Measurements from ENCODE around the gene SMC3. TPM values are rescaled to one million over a fixed set of nuclear protein-coding genes. Genes with fewer than 3 reads are reported as not detected.

Gene SMC3
- 10 to 100 TPM; 36.6 to 38.5 (median 37.8) TPM for total RNA-seq
- total RNA-seq (2013) = 48.1 TPM

GRCh38 chr10:110567201-110568054, at the start of gene SMC3:
SMC3 (plus strand) TSS chr10:110567695; CDS start chr10:110567817, 122 bp downstream.
- H3K27ac Mint-ChIP-seq = peak within 1 kb of the TSS; percentile 96 to 99
- WGBS (ENCODE audit: insufficient coverage) = under 1% methylated on average over 64 of the region's 64 CpGs
- Histone ChIP-seq H3K27ac (ENCODE audit: low read length) (peak within 1 kb of the TSS; percentile 75), H3K4me3 (ENCODE audit: low read length) (peak within 1 kb of the TSS; percentile 64), H3K9me3 (ENCODE audit: control insufficient read depth, insufficient read depth, low read length) (no peaks in the 10 kb centered on the region), H3K36me3 (ENCODE audit: control insufficient read depth, insufficient read depth, low read length) (no peaks in the 10 kb centered on the region), H3K27me3 (ENCODE audit: control insufficient read depth, insufficient read depth, low read length) (no peaks in the 10 kb centered on the region), H3K4me1 (ENCODE audit: control insufficient read depth, insufficient read depth, low read length) (peaks cover 12% of the 10 kb centered on the region)
- intact Hi-C loops (cut with micrococcal nuclease) = loop anchor here (1.0 to 5.0 kb wide), 3 partner anchors 63 to 430 kb away; no protein-coding TSS in a partner anchor
- H3K36me3 Mint-ChIP-seq = no peaks in the 10 kb centered on the region
- peak; percentile 86 to 94 (median 87) for ATAC-seq
- H3K4me3 Mint-ChIP-seq = peak within 1 kb of the TSS; percentile 94
- no peak for TF ChIP-seq CTCF (IDR thresholded peaks at IDR 0.05)
- peak; percentile 90 to 95 for DNase-seq
- H3K27me3 Mint-ChIP-seq (ENCODE audit: low read depth in 2 of 2) = peaks cover 13 to 16% of the 10 kb centered on the region in 2 donors
- H3K4me1 Mint-ChIP-seq = peaks cover 40 to 41% of the 10 kb centered on the region in 2 donors
- H3K9me3 Mint-ChIP-seq = no peaks in the 10 kb centered on the region

GRCh38 chr10:110522365-110522988, 45.0 kb upstream of the SMC3 start:
- no peaks in the 10 kb centered on the region for H3K27me3 ChIP-seq (ENCODE audit: control insufficient read depth, insufficient read depth, low read length)
- peak overlapping the region in 1 of 2 donors; percentile 11 for H3K27ac Mint-ChIP-seq
- intact Hi-C loops (cut with micrococcal nuclease) = no loop called here
- H3K4me3 ChIP-seq (ENCODE audit: low read length) = no peak overlapping the region
- no peak for DNase-seq
- WGBS (ENCODE audit: insufficient coverage) = 89% methylated on average over 4 of the region's 4 CpGs
- no peaks in the 10 kb centered on the region for H3K9me3 ChIP-seq (ENCODE audit: control insufficient read depth, insufficient read depth, low read length)
- TF ChIP-seq CTCF (IDR thresholded peaks at IDR 0.05) = no peak
- no peaks in the 10 kb centered on the region for H3K9me3 Mint-ChIP-seq
- H3K4me1 ChIP-seq (ENCODE audit: control insufficient read depth, insufficient read depth, low read length) = peaks cover 5% of the 10 kb centered on the region
- H3K36me3 ChIP-seq (ENCODE audit: control insufficient read depth, insufficient read depth, low read length) = no peaks in the 10 kb centered on the region
- H3K27me3 Mint-ChIP-seq (ENCODE audit: low read depth in 2 of 2) = no peaks in the 10 kb centered on the region
- H3K4me3 Mint-ChIP-seq = no peak overlapping the region
- no peaks in the 10 kb centered on the region for H3K36me3 Mint-ChIP-seq
- H3K27ac ChIP-seq (ENCODE audit: low read length) = no peak overlapping the region
- H3K4me1 Mint-ChIP-seq = peaks cover 15% of the 10 kb centered on the region in 2 donors
- peak in 1 of 3 donors; percentile 28 for ATAC-seq

GRCh38 chr10:110523736-110524135, 43.8 kb upstream of the SMC3 start:
- Histone ChIP-seq H3K4me3 (ENCODE audit: low read length) (no peak overlapping the region), H3K36me3 (ENCODE audit: control insufficient read depth, insufficient read depth, low read length) (no peaks in the 10 kb centered on the region), H3K4me1 (ENCODE audit: control insufficient read depth, insufficient read depth, low read length) (peaks cover 9% of the 10 kb centered on the region), H3K27me3 (ENCODE audit: control insufficient read depth, insufficient read depth, low read length) (no peaks in the 10 kb centered on the region), H3K9me3 (ENCODE audit: control insufficient read depth, insufficient read depth, low read length) (no peaks in the 10 kb centered on the region), H3K27ac (ENCODE audit: low read length) (no peak overlapping the region)
- H3K36me3 Mint-ChIP-seq = no peaks in the 10 kb centered on the region
- ATAC-seq = no peak
- H3K4me1 Mint-ChIP-seq = peaks cover 15 to 25% of the 10 kb centered on the region in 2 donors
- intact Hi-C loops (cut with micrococcal nuclease) = no loop called here
- H3K27ac Mint-ChIP-seq = no peak overlapping the region
- H3K27me3 Mint-ChIP-seq (ENCODE audit: low read depth in 2 of 2) = no peaks in the 10 kb centered on the region
- no peaks in the 10 kb centered on the region for H3K9me3 Mint-ChIP-seq
- TF ChIP-seq CTCF (IDR thresholded peaks at IDR 0.05) = no peak
- no peak for DNase-seq
- no peak overlapping the region for H3K4me3 Mint-ChIP-seq
- WGBS (ENCODE audit: insufficient coverage) = 97% methylated on average over 3 of the region's 3 CpGs

All from natural killer cell (primary cell).